Measurements from ENCODE around the gene MMP14. TPM values are rescaled to one million over a fixed set of nuclear protein-coding genes. Genes with fewer than 3 reads are reported as not detected.
A peak's percentile ranks its signal among the peaks of the same experiment; 100 is the strongest.

The MMP14 gene
- total RNA-seq, 2 experiments from 2014 or later, result 2.8 to 9.0 TPM

GRCh38 chr14:22887260-22887989 lies 51.0 kb downstream of the MMP14 start:
- H3K4me1 ChIP-seq (ENCODE audit: insufficient read depth, low read length, poor library complexity, severe bottlenecking), result peaks cover 77% of the 10 kb centered on the region
- H3K27ac ChIP-seq (ENCODE audit: low read depth, low read length, poor library complexity, severe bottlenecking), result peak overlapping the region; percentile 96
- H3K36me3 ChIP-seq (ENCODE audit: insufficient read depth, low read length), result no peaks in the 10 kb centered on the region
- H4K20me1 ChIP-seq (ENCODE audit: insufficient read depth, low read length), result no peaks in the 10 kb centered on the region
- H2AFZ ChIP-seq (ENCODE audit: low read length), result peak overlapping the region; percentile 43; the same call in 1 of the 2 replicates
- H3K9me3 ChIP-seq (ENCODE audit: low read length), result no peaks in the 10 kb centered on the region
- ChIA-PET CTCF (ENCODE audit: unreplicated experiment) (interaction anchor here (1.0 to 1.3 kb wide), 2 partner anchors 14 to 16 kb away, joined by 4 read pairs; partner anchors contain the start of gene LRP10), POLR2A (interaction anchor here (0.6 to 7.6 kb wide), 11 partner anchors 12 to 94 kb away, joined by 4 to 65 read pairs (median 6); partner anchors contain the start of genes HAUS4, LRP10, PRMT5 and RBM23)
- H3K4me2 ChIP-seq (ENCODE audit: low read length), result peak overlapping the region; percentile 79
- peak; percentile 98 for DNase-seq (ENCODE audit: low spot score)
- TSS peak; percentile 89 for BruUV-seq (replicated peaks)
- H3K9me2 ChIP-seq (ENCODE audit: insufficient read depth, low read length), result no peaks in the 10 kb centered on the region
- H3K79me2 ChIP-seq (ENCODE audit: insufficient read depth, low read depth, low read length), result no peaks in the 10 kb centered on the region
- intact Hi-C loops (cut with micrococcal nuclease; ENCODE audit: unreplicated experiment), result loop anchor here (1.0 to 5.0 kb wide), 3 partner anchors 16 to 965 kb away; partner anchors contain the start of gene LRP10
- H3K4me3 ChIP-seq (ENCODE audit: low read depth, low read length, poor library complexity, severe bottlenecking), result peak overlapping the region; percentile 71
- no peak for TF ChIP-seq EZH2phosphoT487 (IDR thresholded peaks at IDR 0.05; ENCODE audit: borderline replicate concordance, low read depth, low read length)
- TF ChIP-seq, protein P1, sequence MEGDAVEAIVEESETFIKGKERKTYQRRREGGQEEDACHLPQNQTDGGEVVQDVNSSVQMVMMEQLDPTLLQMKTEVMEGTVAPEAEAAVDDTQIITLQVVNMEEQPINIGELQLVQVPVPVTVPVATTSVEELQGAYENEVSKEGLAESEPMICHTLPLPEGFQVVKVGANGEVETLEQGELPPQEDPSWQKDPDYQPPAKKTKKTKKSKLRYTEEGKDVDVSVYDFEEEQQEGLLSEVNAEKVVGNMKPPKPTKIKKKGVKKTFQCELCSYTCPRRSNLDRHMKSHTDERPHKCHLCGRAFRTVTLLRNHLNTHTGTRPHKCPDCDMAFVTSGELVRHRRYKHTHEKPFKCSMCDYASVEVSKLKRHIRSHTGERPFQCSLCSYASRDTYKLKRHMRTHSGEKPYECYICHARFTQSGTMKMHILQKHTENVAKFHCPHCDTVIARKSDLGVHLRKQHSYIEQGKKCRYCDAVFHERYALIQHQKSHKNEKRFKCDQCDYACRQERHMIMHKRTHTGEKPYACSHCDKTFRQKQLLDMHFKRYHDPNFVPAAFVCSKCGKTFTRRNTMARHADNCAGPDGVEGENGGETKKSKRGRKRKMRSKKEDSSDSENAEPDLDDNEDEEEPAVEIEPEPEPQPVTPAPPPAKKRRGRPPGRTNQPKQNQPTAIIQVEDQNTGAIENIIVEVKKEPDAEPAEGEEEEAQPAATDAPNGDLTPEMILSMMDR (conservative IDR thresholded peaks at IDR 0.05; ENCODE audit: low read length), result no peak

- no peaks in the 10 kb centered on the region for H3K79me2 ChIP-seq (ENCODE audit: insufficient read depth, low read depth, low read length)
- no peaks in the 10 kb centered on the region for H3K36me3 ChIP-seq (ENCODE audit: insufficient read depth, low read length)
- H4K20me1 ChIP-seq (ENCODE audit: insufficient read depth, low read length), result no peaks in the 10 kb centered on the region
- peak; percentile 94 for DNase-seq (ENCODE audit: low spot score)
- POLR2A ChIA-PET, result interaction anchor here (0.6 to 4.1 kb wide), 14 partner anchors 12 to 94 kb away, joined by 4 to 42 read pairs (median 6); partner anchors contain the start of genes HAUS4, LRP10, PRMT5 and RBM23
- peaks cover 77% of the 10 kb centered on the region for H3K4me1 ChIP-seq (ENCODE audit: insufficient read depth, low read length, poor library complexity, severe bottlenecking)
- H2AFZ ChIP-seq (ENCODE audit: low read length), result no peak overlapping the region
- no peak for TF ChIP-seq EZH2phosphoT487 (IDR thresholded peaks at IDR 0.05; ENCODE audit: borderline replicate concordance, low read depth, low read length)
- TF ChIP-seq, protein P1 (conservative IDR thresholded peaks at IDR 0.05; ENCODE audit: low read length), result no peak
- CTCF ChIA-PET (ENCODE audit: unreplicated experiment), result interaction anchor here (0.8 to 1.3 kb wide), 3 partner anchors 15 to 98 kb away, joined by 4 to 5 read pairs (median 4); partner anchors contain the start of gene LRP10
- H3K27ac ChIP-seq (ENCODE audit: low read depth, low read length, poor library complexity, severe bottlenecking), result peak overlapping the region; percentile 96
- H3K9me3 ChIP-seq (ENCODE audit: low read length), result no peaks in the 10 kb centered on the region
- H3K4me2 ChIP-seq (ENCODE audit: low read length), result peak overlapping the region; percentile 79
- intact Hi-C loops (cut with micrococcal nuclease; ENCODE audit: unreplicated experiment), result loop anchor here (1.0 to 5.0 kb wide), 6 partner anchors 12 to 966 kb away; partner anchors contain the start of genes LRP10 and PRMT5
- no TSS peak for BruUV-seq (replicated peaks)
- peak overlapping the region; percentile 71 for H3K4me3 ChIP-seq (ENCODE audit: low read depth, low read length, poor library complexity, severe bottlenecking)
- H3K9me2 ChIP-seq (ENCODE audit: insufficient read depth, low read length), result no peaks in the 10 kb centered on the region
These were observed 51.6 kb downstream of the MMP14 start for GRCh38 chr14:22887990-22888378.
